Activated gamma-delta T cell treated with Interleukin-2 at 50 U/mL for 16 hours (primary cell): ENCODE results near the gene KRTAP2-2.

ENCODE experiments used
- DNase-seq: peaks from one replicate; pipeline ENCODE4 v3.0.0-alpha.2; 2020

KRTAP2-2 gene

DNA sequence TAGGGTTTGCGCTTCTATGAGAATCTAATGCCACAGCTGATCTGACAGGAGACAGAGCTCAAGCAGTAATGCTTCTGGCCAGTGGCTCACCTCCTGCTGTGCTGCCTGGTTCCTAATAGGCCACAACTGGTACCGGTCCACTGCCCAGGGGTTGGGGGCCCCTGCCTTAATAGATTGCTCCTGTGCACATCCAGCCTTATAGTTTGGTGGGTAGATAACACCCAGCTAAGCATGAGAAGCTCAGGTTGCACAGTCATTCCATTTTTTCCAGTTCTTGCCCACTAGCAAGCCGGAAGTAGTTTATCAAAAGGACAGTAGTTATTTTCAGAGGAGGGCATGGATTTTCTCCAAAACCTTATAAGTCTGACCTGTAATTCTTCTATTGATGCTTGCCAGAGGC, 35.6 kb downstream of the KRTAP2-2 start:
- no peak for DNase-seq

DNA sequence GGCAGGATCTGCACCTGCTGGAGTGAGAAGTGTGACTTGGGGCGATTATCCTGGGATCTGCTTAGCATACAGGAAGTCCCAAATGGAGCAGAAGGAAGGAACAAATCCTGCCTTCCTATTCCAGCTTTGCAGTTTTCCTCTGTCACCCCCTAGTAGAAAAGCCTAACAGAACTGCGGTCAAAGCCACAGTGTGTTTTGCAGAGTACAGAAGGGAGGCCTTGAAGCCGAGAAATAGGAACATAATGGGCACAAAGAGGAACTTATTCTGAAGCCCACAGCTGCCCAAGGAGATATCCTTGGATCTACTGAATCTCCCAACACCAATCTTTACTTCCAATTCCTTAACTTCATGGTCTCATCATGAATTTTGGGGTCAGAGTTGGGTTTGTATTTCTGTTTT, 36.5 kb downstream of the KRTAP2-2 start:
- DNase-seq = no peak

DNA sequence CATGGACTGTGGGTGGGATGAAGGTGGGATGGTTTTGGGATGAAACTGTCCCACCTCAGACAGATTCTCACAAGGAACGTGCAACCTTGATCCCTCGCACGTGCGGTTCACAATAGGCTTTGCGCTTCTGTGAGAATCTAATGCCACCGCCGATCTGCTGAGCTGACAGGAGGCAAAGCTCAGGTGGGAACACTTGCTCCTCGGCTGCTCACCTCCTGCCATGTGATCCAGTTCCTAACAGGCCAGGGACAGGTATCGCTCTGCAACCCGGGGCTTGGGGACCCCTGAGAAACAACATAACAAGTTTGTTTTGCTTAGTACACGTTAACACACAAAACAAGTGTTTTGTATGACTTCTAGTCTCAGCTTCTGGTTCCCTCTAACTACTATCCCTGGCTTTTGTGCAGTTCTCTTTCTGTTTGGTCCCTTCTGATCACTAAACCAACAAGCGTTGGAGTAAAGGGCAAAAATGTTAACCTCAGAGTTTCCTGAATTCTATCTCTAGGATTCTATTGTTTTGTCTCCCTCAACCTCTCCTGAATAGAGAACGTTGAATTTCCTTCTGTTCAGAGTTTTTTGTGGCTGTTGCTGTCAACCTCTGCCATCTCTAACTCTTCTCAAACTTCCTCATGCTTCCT, 38.3 kb downstream of the KRTAP2-2 start:
- DNase-seq = no peak

DNA sequence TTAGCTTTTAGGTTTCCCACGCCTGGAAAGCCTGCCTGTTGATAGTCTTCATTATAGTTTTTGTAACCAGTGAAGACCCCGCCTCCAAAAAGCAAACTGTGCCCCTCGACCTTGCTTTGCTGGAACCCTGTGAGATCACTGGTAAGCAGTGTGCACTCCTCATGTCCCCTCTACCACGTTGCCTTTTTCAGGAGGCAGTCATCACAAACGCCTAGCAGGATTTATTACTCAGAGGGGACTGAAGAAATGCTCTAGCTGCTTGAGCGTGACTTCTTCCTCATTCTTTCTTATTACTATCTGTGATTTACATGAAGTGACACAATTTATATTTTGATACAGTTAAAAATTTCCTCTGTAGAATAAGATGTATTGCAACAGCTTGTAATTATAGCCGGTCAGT, 39.6 kb downstream of the KRTAP2-2 start:
- no peak for DNase-seq

DNA sequence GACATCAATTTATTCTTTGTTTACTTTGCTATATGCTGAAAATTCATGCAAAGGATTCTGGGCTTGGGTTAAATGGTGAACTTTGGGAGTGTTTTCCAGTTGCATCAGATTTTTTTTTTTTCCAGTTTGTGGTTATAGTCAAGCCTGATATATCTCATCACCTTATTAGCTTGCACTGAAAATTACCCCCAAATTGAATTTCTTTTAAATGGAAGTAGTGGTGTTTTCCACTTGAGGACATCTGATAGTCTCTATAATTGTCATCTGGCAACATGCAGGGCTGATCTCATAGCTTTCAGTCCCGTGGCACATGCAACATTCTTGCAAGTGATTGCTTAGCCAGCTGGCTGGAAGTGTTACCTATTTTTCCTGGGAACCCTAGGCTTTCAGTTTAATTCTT, 41.4 kb downstream of the KRTAP2-2 start:
- DNase-seq = no peak

DNA sequence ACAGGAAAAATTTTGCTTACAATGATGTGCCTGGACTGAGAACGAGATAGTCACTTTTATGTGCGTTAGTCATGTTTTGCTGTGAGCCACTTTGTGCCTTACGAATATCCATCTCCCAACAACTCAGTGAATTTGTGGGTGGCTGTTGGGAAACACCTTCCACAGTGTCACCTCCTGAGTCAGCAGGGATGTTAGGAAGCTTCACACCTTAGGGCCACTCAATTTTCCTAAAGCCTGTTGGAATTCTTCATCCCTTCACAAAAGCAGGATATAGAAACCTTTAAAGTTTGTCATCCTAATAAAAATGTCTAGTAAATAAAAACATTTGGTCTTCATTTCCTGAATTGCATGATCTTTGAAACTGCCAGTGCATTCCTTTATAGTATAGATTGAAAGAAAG, 41.8 kb downstream of the KRTAP2-2 start:
- no peak for DNase-seq

DNA sequence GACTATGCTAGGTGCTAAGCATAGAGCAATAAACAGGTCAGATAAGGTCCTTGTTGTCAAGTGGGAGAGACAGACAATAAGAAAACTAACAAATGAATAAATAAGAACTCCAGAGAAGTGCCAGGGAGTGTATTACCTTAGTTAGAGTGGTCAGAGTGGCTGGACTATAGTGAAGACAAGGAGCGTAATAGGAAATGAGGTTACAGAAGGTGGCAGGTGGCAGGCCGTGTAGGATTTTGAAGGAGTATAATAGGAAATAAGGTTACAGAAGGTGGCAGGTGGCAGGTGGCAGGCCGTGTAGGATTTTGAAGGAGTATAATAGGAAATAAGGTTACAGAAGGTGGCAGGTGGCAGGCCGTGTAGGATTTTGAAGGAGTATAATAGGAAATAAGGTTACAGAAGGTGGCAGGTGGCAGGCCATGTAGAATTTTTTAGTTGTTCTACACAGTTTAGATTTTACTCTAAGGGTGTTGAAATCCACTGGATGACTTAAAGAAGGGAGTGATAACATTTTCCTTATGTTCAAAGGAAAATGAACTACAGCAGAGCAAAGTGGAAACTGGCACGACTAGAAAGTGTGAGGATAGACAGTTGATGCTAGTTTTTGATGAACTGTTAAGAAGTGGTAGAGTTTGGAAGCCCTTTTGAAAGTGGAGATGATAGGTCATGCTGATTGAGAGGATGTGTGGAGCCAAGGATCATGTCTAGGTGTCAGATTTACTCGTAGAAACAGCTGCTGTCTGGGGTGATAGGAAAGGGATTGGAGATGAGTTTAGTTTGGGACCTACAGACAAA, 42.5 kb downstream of the KRTAP2-2 start:
- DNase-seq = no peak

DNA sequence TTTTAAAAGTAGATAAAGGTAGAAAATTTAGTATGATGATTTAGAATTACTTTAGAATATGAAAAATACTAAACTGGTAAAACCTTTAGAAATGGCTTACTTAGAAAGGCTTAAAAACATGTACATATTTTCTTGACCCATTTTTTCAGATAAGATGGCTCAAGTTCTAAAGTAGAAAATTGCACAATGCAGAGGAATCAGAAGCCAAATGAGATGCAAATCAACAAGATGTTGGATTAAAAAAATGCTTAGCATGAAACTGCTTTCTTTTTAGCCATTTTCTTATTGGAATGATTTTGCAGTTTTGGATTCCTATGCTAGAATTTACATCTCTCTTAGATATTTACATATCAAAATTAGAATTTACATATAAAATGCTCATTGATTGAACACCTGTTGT, 44.6 kb downstream of the KRTAP2-2 start:
- DNase-seq = no peak

DNA sequence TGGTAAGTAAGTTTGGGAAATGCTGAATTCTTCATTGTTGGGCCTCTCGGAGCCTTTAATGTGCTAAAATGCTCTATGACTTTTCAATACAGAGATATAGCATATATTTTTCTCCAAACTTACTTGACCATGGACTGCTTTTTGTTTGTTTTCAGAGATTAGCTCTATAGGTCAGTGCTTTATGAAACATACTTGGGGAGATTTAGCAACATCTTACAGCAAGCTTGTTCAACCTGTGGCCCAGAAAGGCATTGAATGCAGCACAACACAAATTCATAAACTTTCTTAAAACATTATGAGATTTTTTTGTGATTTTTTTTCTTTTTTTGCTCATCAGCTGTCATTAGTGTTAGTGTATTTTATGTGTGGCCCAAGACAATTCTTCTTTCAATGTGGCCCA, 45.1 kb downstream of the KRTAP2-2 start:
- no peak for DNase-seq

DNA sequence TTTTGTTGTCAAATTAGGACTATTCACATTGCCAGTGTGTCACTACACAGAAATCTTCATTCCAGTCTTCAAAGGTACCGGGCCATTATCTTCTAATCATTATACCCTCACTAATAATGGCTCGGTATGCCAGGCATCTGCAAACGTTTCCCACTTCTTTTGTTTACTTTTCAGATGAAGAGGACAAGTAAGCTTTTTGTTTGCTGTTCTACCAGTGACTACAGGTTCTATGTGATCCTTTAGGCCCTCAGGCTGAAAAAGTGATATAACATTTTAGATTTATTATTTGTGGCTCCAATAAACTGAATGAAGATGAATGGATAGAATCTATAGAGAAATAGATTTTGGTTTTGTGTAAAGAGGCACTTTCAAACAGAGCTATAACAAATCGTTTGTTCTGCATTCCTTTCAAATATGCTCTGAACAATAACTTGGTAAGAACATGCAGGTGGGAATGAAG, 45.7 kb downstream of the KRTAP2-2 start:
- DNase-seq = no peak

DNA sequence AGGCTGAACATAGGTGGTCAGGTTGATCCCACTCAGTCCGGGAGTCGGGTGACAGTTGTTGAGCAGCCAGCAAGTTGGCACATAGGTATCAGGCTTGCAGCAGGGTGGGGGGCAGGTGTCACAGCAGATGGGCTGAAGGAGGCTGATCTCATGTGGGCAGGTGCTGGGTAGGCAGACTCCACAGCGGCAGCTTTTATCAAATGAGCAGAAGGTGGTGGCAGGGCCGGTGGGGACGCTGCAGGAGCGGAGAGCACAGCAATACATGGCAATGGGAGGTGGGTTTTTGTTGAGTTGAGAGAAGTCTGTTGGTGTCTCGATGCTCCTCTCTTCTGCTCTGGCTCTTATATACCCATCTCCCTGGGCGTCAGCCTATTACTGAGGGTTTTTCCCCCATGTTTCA, 46.2 kb downstream of the KRTAP2-2 start, which contains the start of gene KRTAP3-1:
KRTAP3-1 (minus strand) TSS at position 318 of the 400 bp plus-strand sequence; CDS start at position 264, 54 bp downstream.
- DNase-seq = no peak
